ENCODE data around the gene SLC44A4.
"Not testable (repeated sequence)": the region's sequence is repeated elsewhere in the genome, so short reads cannot be mapped to it uniquely, and the experiment has no call there.

DNA sequence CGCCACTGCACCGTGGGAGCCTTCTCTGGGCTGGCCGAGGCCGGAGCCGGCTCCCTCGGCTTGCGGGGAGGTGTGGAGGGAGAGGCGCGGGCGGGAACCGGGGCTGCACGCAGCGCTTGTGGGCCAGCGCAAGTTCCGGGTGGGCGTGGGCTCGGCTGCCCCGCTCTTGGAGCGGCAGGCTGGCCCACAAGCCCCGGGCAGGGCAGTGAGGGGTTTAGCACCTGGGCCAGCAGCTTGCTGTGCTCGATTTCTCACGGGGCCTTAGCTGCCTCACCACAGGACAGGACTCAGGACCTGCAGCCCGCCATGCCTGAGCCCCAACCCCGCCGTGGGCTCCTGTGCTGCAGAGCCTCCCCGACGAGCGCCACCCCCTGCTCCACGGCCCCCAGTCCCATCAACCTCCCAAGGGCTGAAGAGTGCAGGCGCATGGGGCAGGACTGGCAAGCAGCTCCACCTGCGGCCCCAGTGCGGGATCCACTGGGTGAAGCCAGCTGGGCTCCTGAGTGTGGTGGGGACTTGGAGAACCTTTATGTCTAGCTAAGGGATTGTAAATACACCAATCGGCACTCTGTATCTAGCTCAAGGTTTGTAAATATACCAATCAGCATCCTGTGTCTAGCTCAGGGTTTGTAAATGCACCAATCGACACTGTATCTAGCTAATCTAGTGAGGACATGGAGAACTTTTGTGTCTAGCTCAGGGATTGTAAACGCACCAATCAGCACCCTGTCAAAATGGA lies 26.6 kb downstream of the SLC44A4 start:
- not testable (repeated sequence) for TF ChIP-seq ARNT (IDR thresholded peaks at IDR 0.05); ZNF830 (CRISPR knock-in tag; IDR thresholded peaks at IDR 0.05); NFRKB (IDR thresholded peaks at IDR 0.05; ENCODE audit: low read depth); IRF2 (CRISPR knock-in tag; IDR thresholded peaks at IDR 0.05); GABPA (tag; conservative IDR thresholded peaks at IDR 0.05; ENCODE audit: low read depth); LARP7 (IDR thresholded peaks at IDR 0.05); HDGF (IDR thresholded peaks at IDR 0.05); MTA1 (IDR thresholded peaks at IDR 0.05; ENCODE audit: borderline replicate concordance)
- TF ChIP-seq, protein P1, sequence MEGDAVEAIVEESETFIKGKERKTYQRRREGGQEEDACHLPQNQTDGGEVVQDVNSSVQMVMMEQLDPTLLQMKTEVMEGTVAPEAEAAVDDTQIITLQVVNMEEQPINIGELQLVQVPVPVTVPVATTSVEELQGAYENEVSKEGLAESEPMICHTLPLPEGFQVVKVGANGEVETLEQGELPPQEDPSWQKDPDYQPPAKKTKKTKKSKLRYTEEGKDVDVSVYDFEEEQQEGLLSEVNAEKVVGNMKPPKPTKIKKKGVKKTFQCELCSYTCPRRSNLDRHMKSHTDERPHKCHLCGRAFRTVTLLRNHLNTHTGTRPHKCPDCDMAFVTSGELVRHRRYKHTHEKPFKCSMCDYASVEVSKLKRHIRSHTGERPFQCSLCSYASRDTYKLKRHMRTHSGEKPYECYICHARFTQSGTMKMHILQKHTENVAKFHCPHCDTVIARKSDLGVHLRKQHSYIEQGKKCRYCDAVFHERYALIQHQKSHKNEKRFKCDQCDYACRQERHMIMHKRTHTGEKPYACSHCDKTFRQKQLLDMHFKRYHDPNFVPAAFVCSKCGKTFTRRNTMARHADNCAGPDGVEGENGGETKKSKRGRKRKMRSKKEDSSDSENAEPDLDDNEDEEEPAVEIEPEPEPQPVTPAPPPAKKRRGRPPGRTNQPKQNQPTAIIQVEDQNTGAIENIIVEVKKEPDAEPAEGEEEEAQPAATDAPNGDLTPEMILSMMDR (IDR thresholded peaks at IDR 0.05 in 2 of 3, conservative IDR thresholded peaks at IDR 0.05 in 1 of 3; ENCODE audit: insufficient read depth in 2 of 3, low read depth in 1 of 3, low read length in 3 of 3), result not testable (repeated sequence)
